Sciatic nerve (tissue), 2 donors: ENCODE data around the gene IFNL4. TPM values are rescaled to one million over a fixed set of nuclear protein-coding genes. Genes with fewer than 3 reads are reported as not detected.
"Not testable (repeated sequence)": the region's sequence is repeated elsewhere in the genome, so short reads cannot be mapped to it uniquely, and the experiment has no call there.

Experiments used
- ATAC-seq: fragments of 200-7000 bp; cut with Tn5 transposase; one replicate; pipeline ENCODE4 v1.9.1; 2020; ENCODE audit warnings: mild to moderate bottlenecking, moderate library complexity
- DNase-seq: peaks from one replicate; pipeline ENCODE4 v3.0.0-alpha.2; 2020; ENCODE audit warnings: low spot score
- intact Hi-C: fragments of 100-400 bp; cut with DNase I; formaldehyde crosslinking; loops from one replicate; pipeline ENCODE4 v1.14.2; 2022
- total RNA-seq: library from RNA; stranded (reverse); fragmentation: NEBNext Ultra II Directional; extraction: Animal tissue kit (Norgen Biotek cat#: 25700); gene quantifications from one replicate; pipeline ENCODE4 v1.2.1, GENCODE V29; 2021
- donor health status: DM: no; HTN: no; CAD: no.
- donor health status: DM: no; HTN: no; CAD: no.

Gene IFNL4
- total RNA-seq, 1 donor from 2014 or later, result not detected

- peak; percentile 43 for DNase-seq
- no peak for ATAC-seq
- intact Hi-C loops, result no loop called here
Observed at GRCh38 chr19:39263912-39264305, 15.3 kb upstream of the IFNL4 start.

DNA sequence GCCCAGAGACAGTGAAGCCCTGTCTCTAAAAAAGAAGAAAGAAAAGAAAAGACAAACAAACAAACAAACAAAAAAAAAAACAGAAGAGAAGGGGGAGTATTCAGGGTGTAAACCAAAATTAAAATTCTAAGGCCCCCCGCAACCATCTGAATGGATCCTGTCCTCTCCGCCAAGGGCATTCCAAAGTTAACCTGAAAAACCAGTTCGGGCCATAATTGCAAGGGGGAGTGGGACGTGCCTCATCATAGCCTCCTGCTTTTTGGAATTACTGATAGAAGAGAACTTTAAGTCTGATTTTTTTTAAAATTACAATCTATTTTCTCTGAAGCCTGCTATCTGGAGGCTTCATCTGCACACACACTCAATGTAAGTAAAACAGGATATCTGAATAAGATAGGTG lies 13.8 kb upstream of the IFNL4 start:
- DNase-seq, result no peak
- intact Hi-C loops, result no loop called here
- ATAC-seq, result no peak

GRCh38 chr19:39261704-39262103 lies 13.0 kb upstream of the IFNL4 start:
- no peak for DNase-seq
- ATAC-seq, result no peak
- intact Hi-C loops, result no loop called here

DNA sequence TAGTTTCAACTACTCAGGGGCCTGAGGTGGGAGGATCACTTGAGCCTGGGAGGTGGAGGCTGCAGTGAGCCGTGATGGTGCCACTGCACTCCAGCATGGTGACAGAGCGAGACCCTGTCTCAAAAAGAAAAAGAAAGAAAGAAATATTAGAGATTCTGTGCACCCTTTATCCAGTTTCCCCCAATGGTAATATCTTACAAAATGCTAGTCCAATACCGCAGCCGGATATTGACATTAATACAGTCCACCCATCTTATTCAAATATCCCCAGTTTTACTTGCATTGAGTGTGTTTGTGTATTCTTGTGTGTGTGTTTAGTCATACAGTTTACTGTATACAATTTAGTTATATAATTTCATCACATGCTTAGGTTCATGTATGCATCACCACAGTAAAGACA lies 8.6 kb upstream of the IFNL4 start:
- ATAC-seq (no peak), DNase-seq (no peak)
- intact Hi-C loops, result no loop called here

DNA sequence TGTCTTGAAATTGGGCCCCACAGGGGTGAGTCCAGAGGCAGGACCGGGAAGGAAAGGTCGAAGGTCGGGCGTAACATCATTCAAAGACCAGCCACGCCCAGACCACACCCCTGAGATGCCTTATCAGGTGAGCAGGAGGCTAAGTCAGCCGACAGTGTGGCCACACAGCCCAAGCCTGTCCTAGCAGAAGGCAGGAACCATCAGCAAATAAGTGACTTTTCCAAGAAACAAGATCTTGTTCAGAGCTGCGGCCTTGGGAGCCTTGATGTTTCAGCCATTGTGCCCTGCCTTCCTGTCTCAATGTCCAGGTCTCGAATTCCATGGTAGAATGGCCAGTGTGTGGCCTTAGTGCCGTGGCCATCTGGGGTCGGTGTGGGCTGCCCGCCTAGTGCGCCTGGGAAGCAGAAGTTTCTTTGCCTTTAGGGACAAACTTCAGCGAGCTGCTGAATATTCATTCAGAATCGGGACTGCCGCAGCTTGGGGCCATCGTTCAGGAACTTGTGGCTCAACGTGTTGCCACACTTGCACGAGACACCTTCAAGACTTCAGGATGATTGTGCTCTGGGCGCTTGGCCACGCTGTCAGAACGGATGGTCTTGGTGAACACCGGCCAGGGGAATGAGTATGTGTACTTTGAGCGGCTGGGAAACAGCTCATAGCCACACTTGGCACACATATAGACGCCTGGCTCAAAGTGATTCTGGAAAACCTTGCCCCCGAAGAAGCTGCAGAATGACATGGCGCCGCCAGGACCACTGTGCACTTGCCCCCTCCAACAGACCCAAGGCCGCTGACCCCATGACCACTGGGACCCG lies 6.1 kb upstream of the IFNL4 start:
- intact Hi-C loops, result no loop called here
- ATAC-seq, result no peak
- DNase-seq, result no peak

GRCh38 chr19:39253374-39254149 lies 4.9 kb upstream of the IFNL4 start:
- DNase-seq (no peak), ATAC-seq (no peak)
- intact Hi-C loops, result no loop called here

- DNase-seq, result no peak
- no peak for ATAC-seq
- intact Hi-C loops, result no loop called here
Observed at GRCh38 chr19:39252458-39252857, 3.8 kb upstream of the IFNL4 start.

DNA sequence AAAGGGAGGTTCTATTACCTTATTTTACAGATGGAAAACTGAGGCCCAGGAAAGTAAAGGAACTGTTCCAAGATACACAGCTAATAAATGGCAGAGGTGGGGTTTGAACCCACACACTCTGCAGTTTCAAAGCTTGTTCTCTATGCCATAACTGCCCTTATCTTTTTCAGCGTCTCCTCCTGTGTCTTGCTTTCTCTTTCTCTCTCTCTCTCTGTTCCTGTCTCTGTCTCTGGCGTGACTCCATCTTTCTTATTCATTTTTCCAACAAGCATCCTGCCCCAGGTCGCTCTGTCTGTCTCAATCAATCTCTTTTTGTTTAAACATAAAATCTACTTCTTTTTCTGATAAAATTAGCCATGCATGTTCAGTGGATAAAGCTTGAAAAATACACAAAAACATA lies 3.2 kb upstream of the IFNL4 start:
- no peak for DNase-seq
- no peak for ATAC-seq
- intact Hi-C loops, result no loop called here

DNA sequence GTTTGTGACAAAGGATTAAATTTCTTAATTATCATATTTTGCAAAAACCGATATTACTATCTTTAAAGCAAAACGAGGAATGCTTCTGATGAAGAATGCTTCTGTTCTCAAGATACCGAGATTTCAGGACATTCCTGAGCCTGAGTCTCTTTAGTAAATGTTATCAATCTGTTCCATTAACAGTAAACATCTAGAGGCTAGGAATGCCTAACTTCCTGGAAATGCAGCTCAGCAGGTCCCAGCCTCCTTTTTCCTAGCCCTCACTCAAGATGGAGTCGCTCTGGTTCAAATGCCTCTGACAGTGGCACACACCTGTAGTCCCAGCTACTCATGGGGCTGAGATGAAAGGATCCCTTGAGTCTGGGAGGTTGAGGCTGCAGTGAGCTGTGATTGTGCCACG lies 2.4 kb upstream of the IFNL4 start:
- no peak for ATAC-seq
- intact Hi-C loops, result no loop called here
- DNase-seq, result no peak

GRCh38 chr19:39247701-39248664 lies 673 bp downstream of the IFNL4 start:
- DNase-seq, result no peak
- peak; percentile 17 for ATAC-seq
- intact Hi-C loops, result no loop called here

DNA sequence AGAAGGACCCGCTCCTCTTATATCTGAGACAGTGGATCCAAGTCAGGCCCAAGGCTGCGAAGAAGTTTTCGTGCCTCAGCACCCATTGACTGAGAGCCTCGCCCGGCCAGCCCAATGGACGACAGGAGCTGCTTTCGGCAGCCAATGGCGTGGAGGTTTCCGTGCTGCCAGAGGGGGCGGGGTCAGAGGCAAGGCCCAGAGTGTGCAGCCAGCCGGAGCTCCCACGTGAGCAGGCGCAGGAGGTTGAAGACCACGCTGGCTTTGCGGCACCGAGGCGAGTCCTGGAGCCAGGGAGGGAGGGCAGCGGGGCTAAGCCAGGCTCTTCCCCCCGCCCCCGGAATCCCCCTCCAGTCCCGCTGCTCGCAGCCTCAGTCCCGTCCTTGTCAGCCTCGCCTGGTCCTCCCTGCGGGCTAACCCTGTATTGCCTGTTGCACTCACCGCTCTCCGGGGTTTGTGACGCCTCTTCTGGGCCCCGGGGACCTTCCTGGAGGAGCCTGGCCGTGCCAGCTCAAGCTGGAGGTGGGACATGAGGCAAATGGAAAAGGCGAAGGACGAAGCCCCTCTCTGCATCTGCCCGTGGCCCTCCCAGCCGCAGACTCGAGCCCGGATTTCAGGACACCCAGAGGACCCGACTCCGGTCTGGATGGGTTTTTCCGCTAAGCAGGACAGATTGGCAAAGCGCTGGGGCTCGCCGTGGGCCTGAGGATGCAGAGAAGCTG lies 1.5 kb downstream of the IFNL4 start:
- DNase-seq (no peak), ATAC-seq (peak; percentile 74)
- intact Hi-C loops, result no loop called here

DNA sequence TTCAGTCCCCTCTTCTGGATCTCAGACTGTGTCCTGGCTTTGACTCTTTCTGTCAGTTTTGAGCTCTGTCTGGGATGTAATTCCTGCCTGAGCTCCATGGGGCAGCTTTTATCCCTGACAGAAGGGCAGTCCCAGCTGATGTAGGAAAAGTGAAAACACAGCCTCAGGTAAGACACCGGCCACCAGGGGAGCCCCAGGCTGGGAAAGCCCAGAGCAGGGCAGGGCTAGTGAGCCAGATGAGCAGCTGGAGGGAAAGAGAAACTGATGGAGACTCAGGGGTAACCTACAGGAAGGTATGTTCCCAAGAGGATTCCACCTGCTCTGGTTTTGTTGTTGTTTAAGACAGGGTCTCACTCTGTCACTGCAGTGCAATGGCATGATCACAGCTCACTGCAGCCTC lies 3.5 kb downstream of the IFNL4 start:
- intact Hi-C loops, DNase-seq, ATAC-seq: not testable (repeated sequence)

DNA sequence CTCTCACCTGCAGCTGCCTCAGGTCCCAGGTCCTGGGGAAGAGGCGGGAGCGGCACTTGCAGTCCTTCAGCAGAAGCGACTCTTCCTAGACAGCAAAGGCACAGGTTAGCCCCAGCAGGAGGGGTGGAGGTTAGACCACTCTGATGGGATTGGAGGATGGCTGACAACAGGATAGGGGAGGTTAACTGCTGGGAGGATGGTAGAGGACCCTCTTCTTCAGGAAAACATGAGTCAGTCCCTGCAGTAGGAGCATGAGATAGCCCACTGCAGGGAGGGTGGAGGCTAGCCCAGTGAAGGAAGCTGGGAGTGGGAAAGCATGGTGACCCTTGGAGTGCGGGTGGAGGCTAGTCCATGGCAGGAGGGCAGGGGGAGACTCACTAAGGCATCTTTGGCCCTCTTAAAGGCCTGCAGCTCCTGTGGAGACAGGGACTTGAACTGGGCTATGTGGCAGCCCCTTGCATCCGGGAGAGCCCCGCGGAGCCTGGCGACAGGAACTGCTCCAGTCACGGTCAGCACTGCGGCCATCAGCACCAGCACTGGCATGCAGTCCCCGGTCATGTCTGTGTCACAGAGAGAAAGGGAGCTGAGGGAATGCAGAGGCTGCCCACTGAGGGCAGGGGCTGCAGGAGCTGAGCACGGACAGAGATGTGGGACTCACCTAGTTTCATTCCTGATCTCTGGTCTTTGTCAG lies 4.1 kb downstream of the IFNL4 start, which contains the start of gene IFNL3:
Gene IFNL3, minus strand, starts transcription at position 597 of the 691 bp plus-strand sequence. Its CDS starts 39 bp downstream, at position 558.
- not testable (repeated sequence) for DNase-seq, ATAC-seq
- intact Hi-C loops, result loop anchor here (5.0 kb wide), 1 partner anchor 783 kb away; no protein-coding TSS in a partner anchor

DNA sequence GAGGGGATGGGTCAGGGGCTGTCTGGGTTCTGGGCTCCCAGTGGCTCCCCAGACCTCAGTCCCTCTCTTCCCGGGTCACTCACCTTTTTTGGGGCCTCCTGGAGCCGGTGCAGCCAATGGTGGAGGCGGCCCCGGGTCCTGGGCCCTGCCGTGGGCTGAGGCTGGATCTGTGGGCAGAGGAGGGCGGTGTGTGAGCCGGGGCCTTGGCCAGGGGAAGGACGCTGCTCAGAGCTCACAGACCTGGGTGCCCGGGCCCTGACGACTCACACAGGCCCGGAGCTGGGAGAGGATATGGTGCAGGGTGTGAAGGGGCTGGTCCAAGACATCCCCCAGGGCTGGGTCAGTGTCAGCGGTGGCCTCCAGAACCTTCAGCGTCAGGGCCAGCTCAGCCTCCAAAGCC lies 4.9 kb downstream of the IFNL4 start:
- DNase-seq, ATAC-seq: not testable (repeated sequence)
- intact Hi-C loops, result loop anchor here (5.0 kb wide), 1 partner anchor 784 kb away; no protein-coding TSS in a partner anchor

DNA sequence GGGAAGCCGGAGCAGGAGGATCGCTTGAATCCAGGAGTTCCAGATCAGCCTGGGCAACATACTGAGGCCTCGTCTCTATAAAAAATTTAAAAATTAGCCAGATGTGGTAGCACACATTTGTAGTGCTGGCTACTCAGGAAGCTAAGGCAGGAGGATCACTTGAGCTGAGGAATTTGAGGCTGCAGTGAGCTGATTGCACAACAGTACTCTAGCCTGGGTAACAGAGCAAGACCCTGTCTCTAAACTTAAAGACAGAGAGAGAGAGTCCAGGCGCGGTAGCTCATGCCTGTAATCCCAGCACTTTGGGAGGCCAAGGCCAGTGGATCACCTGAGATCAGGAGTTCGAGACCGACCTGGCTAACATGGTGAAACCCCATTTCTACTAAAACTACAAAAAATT lies 8.2 kb downstream of the IFNL4 start:
- no peak for DNase-seq
- ATAC-seq, result no peak
- intact Hi-C loops, result loop anchor here (5.0 kb wide), 1 partner anchor 787 kb away; no protein-coding TSS in a partner anchor

DNA sequence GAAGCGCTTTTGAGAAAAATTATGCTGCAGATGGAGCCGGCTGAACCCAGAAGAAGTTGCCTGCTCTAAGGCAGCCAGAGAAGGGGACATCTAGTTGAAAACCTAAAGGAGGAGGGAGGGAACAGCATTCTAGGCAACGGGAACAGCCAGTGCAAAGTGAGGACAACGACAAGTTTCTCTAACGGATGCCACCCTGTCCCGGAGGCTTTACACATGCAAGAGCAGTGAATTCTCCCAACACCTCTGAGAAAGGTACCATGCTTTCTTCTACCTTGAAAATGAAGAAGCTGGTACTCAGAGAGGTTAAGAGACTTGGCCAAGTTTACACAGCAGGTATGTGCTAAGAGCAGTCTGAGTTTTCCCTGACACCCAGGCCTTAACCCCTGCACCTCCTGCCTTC lies 9.7 kb downstream of the IFNL4 start:
- DNase-seq (no peak), ATAC-seq (no peak)
- intact Hi-C loops, result no loop called here

DNA sequence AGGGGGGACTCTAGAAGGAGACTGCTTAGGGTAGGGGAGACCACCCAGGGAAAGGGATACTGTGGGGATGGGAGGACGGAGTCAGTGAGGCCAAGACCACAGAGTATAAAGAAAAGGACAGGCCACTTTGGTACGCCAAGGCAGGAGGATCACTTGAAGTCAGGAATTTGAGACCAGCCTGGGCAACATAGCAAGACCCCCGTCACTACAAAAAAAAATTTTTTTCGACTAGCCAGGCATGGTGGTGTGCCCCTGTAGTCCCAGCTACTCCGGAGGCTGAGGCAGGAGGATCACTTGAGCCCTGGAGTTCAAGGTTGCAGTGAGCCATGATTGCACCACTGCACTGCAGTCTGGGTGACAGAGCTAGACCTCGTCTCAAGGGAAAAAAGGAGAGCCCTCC lies 10.4 kb downstream of the IFNL4 start:
- DNase-seq, result no peak
- intact Hi-C loops, result no loop called here
- ATAC-seq, result no peak
